ENCODE measurements around the gene CCDC54.

CCDC54 gene

DNA sequence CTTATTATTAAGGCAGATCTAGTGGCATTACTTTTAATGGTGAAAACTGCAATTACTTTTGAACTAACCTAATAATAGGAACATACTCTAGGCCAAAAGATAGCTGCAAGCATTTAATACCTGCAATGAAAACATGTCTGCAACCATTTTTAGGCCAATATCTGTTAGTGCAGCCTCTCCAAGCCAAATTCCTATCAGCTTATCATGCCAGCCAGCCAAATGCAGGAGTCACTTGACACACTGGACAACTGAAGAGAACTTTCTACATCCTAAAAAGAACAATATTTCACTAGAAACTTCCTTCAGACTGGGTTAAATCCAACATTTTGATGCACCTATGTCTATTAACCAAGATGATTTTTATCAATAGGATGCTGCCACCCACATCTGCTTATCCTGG, 33.8 kb downstream of the CCDC54 start:
- Histone ChIP-seq H3K9me3 (ENCODE audit: control insufficient read depth, low read length) (peaks cover 10% of the 10 kb centered on the region), H3K4me1 (ENCODE audit: control insufficient read depth, insufficient read depth, low read length, poor library complexity, severe bottlenecking) (no peaks in the 10 kb centered on the region), H3K27ac (ENCODE audit: low read depth, low read length, severe bottlenecking) (no peak overlapping the region), H3K36me3 (ENCODE audit: control insufficient read depth, insufficient read depth, low read length) (no peaks in the 10 kb centered on the region), H3K4me3 (ENCODE audit: extremely low read depth, insufficient read depth, low read length, poor library complexity, severe bottlenecking) (no peak overlapping the region)

- Histone ChIP-seq H3K4me1 (ENCODE audit: control insufficient read depth, insufficient read depth, low read length, poor library complexity, severe bottlenecking) (no peaks in the 10 kb centered on the region), H3K27ac (ENCODE audit: low read depth, low read length, severe bottlenecking) (no peak overlapping the region), H3K36me3 (ENCODE audit: control insufficient read depth, insufficient read depth, low read length) (no peaks in the 10 kb centered on the region), H3K9me3 (ENCODE audit: control insufficient read depth, low read length) (peaks cover 10% of the 10 kb centered on the region), H3K4me3 (ENCODE audit: extremely low read depth, insufficient read depth, low read length, poor library complexity, severe bottlenecking) (no peak overlapping the region)
- WGBS, 2 experiments (ENCODE audit: insufficient coverage in 2 of 2): 67 to 86% methylated on average over 1 of the region's 2 CpGs
Measured at GRCh38 chr3:107411779-107412178, 34.5 kb downstream of the CCDC54 start.

- no peak overlapping the region for H3K4me3 ChIP-seq (ENCODE audit: extremely low read depth, insufficient read depth, low read length, poor library complexity, severe bottlenecking)
- H3K27ac ChIP-seq (ENCODE audit: low read depth, low read length, severe bottlenecking): no peak overlapping the region
- H3K4me1 ChIP-seq (ENCODE audit: control insufficient read depth, insufficient read depth, low read length, poor library complexity, severe bottlenecking): no peaks in the 10 kb centered on the region
- no peaks in the 10 kb centered on the region for H3K36me3 ChIP-seq (ENCODE audit: control insufficient read depth, insufficient read depth, low read length)
- 81% methylated on average over 2 of the region's 3 CpGs; no CpG with 5 or more reads in 1 of the 2 experiments for WGBS, 2 experiments (ENCODE audit: insufficient coverage in 2 of 2)
- H3K9me3 ChIP-seq (ENCODE audit: control insufficient read depth, low read length): peaks cover 10% of the 10 kb centered on the region
Measured at GRCh38 chr3:107412376-107412775, 35.1 kb downstream of the CCDC54 start.

DNA sequence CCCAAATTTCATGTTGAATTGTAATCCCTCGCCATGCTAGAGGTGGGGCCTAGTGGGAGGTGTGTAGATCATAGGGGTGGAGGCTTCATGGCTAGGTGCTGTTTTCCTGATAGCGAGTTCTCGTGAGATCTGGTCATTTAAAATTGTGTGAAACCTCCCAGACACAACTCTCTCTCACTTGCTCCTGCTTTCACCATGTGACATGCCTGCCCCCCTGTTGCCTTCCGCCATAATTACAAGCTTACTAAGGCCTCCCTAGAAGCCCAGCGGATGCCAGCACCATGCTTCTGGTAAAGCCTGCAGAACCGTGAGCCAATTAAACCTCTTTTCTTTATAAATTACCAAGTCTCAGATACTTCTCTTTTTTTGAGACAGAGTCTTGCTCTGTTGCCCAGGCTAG, 36.0 kb downstream of the CCDC54 start:
- Histone ChIP-seq H3K4me1 (ENCODE audit: control insufficient read depth, insufficient read depth, low read length, poor library complexity, severe bottlenecking) (no peaks in the 10 kb centered on the region), H3K9me3 (ENCODE audit: control insufficient read depth, low read length) (peaks cover 10% of the 10 kb centered on the region), H3K36me3 (ENCODE audit: control insufficient read depth, insufficient read depth, low read length) (no peaks in the 10 kb centered on the region), H3K27ac (ENCODE audit: low read depth, low read length, severe bottlenecking) (no peak overlapping the region), H3K4me3 (ENCODE audit: extremely low read depth, insufficient read depth, low read length, poor library complexity, severe bottlenecking) (no peak overlapping the region)
- 75 to 92% methylated on average over 4 to 5 of the region's 6 CpGs for WGBS, 2 experiments (ENCODE audit: insufficient coverage in 2 of 2)

DNA sequence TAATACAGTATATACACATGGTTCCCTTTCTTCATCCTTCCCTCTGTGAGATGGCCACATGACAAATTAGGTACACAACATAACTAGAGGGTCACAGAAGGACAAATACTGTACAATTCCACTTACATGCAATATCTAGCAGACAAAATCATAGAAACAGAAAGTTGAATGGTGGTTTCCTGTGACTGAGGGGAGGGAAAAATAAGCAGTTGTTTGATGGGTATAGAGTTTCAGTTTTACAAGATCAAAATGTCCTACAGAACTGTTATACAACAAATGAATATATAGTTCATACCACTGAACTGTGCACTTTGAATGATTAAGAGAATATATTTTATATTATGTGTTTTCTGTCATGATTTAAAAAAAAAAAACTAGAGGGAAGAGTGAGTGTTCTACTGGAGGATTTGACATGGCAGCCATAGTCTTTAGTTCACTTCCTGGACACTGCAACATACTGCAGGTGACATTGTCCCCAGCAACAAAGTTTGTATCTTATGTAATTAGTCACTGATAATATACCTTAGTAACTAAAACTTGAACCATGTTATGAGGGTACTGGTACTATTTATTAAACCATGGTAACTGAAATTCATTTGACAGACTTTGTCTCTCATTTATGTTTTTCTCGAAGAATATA, 37.2 kb downstream of the CCDC54 start:
- Histone ChIP-seq H3K36me3 (ENCODE audit: control insufficient read depth, insufficient read depth, low read length) (no peaks in the 10 kb centered on the region), H3K4me1 (ENCODE audit: control insufficient read depth, insufficient read depth, low read length, poor library complexity, severe bottlenecking) (no peaks in the 10 kb centered on the region), H3K4me3 (ENCODE audit: extremely low read depth, insufficient read depth, low read length, poor library complexity, severe bottlenecking) (no peak overlapping the region), H3K27ac (ENCODE audit: low read depth, low read length, severe bottlenecking) (no peak overlapping the region), H3K9me3 (ENCODE audit: control insufficient read depth, low read length) (peaks cover 3% of the 10 kb centered on the region)
- WGBS, 2 experiments (ENCODE audit: insufficient coverage in 2 of 2): no CpG with 5 or more reads among the region's 1 CpG

GRCh38 chr3:107416138-107416537, 38.9 kb downstream of the CCDC54 start:
- H3K9me3 ChIP-seq (ENCODE audit: control insufficient read depth, low read length): no peaks in the 10 kb centered on the region

GRCh38 chr3:107416886-107417285, 39.6 kb downstream of the CCDC54 start:
- Histone ChIP-seq H3K36me3 (ENCODE audit: control insufficient read depth, insufficient read depth, low read length) (no peaks in the 10 kb centered on the region), H3K9me3 (ENCODE audit: control insufficient read depth, low read length) (no peaks in the 10 kb centered on the region), H3K27ac (ENCODE audit: low read depth, low read length, severe bottlenecking) (no peak overlapping the region), H3K4me3 (ENCODE audit: extremely low read depth, insufficient read depth, low read length, poor library complexity, severe bottlenecking) (no peak overlapping the region), H3K4me1 (ENCODE audit: control insufficient read depth, insufficient read depth, low read length, poor library complexity, severe bottlenecking) (no peaks in the 10 kb centered on the region)

More at GRCh38 chr3:107416138-107416537, 38.9 kb downstream of the CCDC54 start:
- 83 to 87% methylated on average over 3 of the region's 3 CpGs for WGBS, 2 experiments (ENCODE audit: insufficient coverage in 2 of 2)
- no peak overlapping the region for H3K27ac ChIP-seq (ENCODE audit: low read depth, low read length, severe bottlenecking)
- no peaks in the 10 kb centered on the region for H3K36me3 ChIP-seq (ENCODE audit: control insufficient read depth, insufficient read depth, low read length)
- no peaks in the 10 kb centered on the region for H3K4me1 ChIP-seq (ENCODE audit: control insufficient read depth, insufficient read depth, low read length, poor library complexity, severe bottlenecking)
- no peak overlapping the region for H3K4me3 ChIP-seq (ENCODE audit: extremely low read depth, insufficient read depth, low read length, poor library complexity, severe bottlenecking)

- Histone ChIP-seq H3K4me1 (ENCODE audit: control insufficient read depth, insufficient read depth, low read length, poor library complexity, severe bottlenecking) (no peaks in the 10 kb centered on the region), H3K36me3 (ENCODE audit: control insufficient read depth, insufficient read depth, low read length) (no peaks in the 10 kb centered on the region), H3K27ac (ENCODE audit: low read depth, low read length, severe bottlenecking) (no peak overlapping the region), H3K4me3 (ENCODE audit: extremely low read depth, insufficient read depth, low read length, poor library complexity, severe bottlenecking) (no peak overlapping the region), H3K9me3 (ENCODE audit: control insufficient read depth, low read length) (no peaks in the 10 kb centered on the region)
- WGBS, 2 experiments (ENCODE audit: insufficient coverage in 2 of 2): 5 to 15% methylated on average over 2 to 3 of the region's 4 CpGs
Measured at GRCh38 chr3:107421170-107421792, 44.0 kb downstream of the CCDC54 start.

DNA sequence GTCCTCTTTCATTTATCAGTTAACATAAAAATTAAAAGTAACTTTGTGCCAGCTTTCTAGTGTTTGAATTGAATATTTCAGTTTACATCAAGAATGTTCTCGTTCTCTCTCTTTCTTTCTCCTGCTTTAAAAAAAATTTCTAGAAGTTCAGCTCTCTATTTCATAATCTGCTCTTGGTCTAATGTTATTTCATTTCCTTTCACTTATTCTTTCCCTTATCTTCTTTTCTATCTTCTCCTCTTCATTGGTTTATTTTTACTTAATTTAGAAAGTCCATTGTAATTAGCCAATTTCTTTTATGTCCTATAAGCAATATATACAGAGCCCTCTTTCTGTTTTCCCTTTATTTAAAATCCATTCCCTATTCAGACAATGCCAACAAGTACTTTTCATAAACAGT, 44.6 kb downstream of the CCDC54 start:
- Histone ChIP-seq H3K9me3 (ENCODE audit: control insufficient read depth, low read length) (no peaks in the 10 kb centered on the region), H3K27ac (ENCODE audit: low read depth, low read length, severe bottlenecking) (no peak overlapping the region), H3K36me3 (ENCODE audit: control insufficient read depth, insufficient read depth, low read length) (no peaks in the 10 kb centered on the region), H3K4me3 (ENCODE audit: extremely low read depth, insufficient read depth, low read length, poor library complexity, severe bottlenecking) (no peak overlapping the region), H3K4me1 (ENCODE audit: control insufficient read depth, insufficient read depth, low read length, poor library complexity, severe bottlenecking) (no peaks in the 10 kb centered on the region)
- no CpG with 5 or more reads among the region's 1 CpG for WGBS, 2 experiments (ENCODE audit: insufficient coverage in 2 of 2)

DNA sequence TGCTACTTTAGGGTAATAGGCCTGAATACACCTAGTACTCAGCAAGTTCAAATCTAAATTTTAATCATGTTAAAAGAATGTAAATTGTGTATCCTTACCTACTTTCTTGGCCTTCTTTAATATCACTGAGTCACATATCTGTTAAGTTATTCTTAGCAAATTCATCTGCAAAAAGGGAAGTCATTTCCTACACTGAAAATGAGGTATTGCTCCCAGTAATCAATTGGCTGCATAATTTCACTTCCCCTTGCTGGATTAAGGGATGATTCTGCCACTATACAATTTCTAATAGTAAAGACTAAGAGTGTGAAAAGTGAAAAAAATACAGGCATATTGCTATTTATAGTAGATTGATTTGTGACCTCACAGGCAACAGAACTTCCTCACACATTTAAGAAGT, 47.8 kb downstream of the CCDC54 start:
- Histone ChIP-seq H3K4me3 (ENCODE audit: extremely low read depth, insufficient read depth, low read length, poor library complexity, severe bottlenecking) (no peak overlapping the region), H3K36me3 (ENCODE audit: control insufficient read depth, insufficient read depth, low read length) (no peaks in the 10 kb centered on the region), H3K9me3 (ENCODE audit: control insufficient read depth, low read length) (no peaks in the 10 kb centered on the region), H3K4me1 (ENCODE audit: control insufficient read depth, insufficient read depth, low read length, poor library complexity, severe bottlenecking) (no peaks in the 10 kb centered on the region), H3K27ac (ENCODE audit: low read depth, low read length, severe bottlenecking) (no peak overlapping the region)

DNA sequence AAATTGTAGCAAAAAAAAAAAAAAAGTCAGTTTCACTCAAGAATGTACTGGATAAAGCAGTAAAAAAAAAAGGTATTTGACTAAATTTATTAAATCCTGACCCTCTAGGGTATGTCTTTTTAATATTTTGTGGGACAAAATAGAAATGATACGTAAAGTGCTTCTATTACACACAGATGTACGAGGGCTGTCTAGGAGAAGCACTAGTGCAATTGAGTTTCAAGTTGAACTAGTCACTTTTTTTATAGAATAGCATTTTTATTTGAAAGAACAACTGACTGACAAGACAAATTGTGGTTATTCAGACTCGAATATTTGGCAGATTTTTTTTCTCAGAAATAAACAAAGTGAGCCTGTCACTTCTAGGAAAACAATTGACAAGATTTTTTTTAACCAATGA, 49.0 kb downstream of the CCDC54 start:
- H3K4me3 ChIP-seq (ENCODE audit: extremely low read depth, insufficient read depth, low read length, poor library complexity, severe bottlenecking): no peak overlapping the region
- 90% methylated on average over 2 of the region's 3 CpGs; no CpG with 5 or more reads in 1 of the 2 experiments for WGBS, 2 experiments (ENCODE audit: insufficient coverage in 2 of 2)
- no peaks in the 10 kb centered on the region for H3K9me3 ChIP-seq (ENCODE audit: control insufficient read depth, low read length)
- no peak overlapping the region for H3K27ac ChIP-seq (ENCODE audit: low read depth, low read length, severe bottlenecking)
- no peaks in the 10 kb centered on the region for H3K36me3 ChIP-seq (ENCODE audit: control insufficient read depth, insufficient read depth, low read length)
- no peaks in the 10 kb centered on the region for H3K4me1 ChIP-seq (ENCODE audit: control insufficient read depth, insufficient read depth, low read length, poor library complexity, severe bottlenecking)

All from mesodermal cell (in vitro differentiated cells).